ENCODE results near the gene B4GALT5. TPM values are rescaled to one million over a fixed set of nuclear protein-coding genes. Genes with fewer than 3 reads are reported as not detected.

B4GALT5 gene
- total RNA-seq, 1 donor from 2014 or later = 31.0 TPM

GRCh38 chr20:49751397-49751736 is 37.7 kb upstream of the B4GALT5 start:
- intact Hi-C loops (cut with micrococcal nuclease) = no loop called here
- H3K4me3 ChIP-seq = no peak overlapping the region
- no peaks in the 10 kb centered on the region for H3K9me3 ChIP-seq (replicated peaks)
- no peak for TF ChIP-seq CTCF (IDR thresholded peaks at IDR 0.05; ENCODE audit: borderline replicate concordance)
- no peak for DNase-seq
- H3K4me1 ChIP-seq = peaks cover 33% of the 10 kb centered on the region
- H3K27ac ChIP-seq (replicated peaks) = peak overlapping the region; percentile 28
- no peaks in the 10 kb centered on the region for H3K27me3 ChIP-seq (ENCODE audit: low read depth)
- no peaks in the 10 kb centered on the region for H3K36me3 ChIP-seq

DNA sequence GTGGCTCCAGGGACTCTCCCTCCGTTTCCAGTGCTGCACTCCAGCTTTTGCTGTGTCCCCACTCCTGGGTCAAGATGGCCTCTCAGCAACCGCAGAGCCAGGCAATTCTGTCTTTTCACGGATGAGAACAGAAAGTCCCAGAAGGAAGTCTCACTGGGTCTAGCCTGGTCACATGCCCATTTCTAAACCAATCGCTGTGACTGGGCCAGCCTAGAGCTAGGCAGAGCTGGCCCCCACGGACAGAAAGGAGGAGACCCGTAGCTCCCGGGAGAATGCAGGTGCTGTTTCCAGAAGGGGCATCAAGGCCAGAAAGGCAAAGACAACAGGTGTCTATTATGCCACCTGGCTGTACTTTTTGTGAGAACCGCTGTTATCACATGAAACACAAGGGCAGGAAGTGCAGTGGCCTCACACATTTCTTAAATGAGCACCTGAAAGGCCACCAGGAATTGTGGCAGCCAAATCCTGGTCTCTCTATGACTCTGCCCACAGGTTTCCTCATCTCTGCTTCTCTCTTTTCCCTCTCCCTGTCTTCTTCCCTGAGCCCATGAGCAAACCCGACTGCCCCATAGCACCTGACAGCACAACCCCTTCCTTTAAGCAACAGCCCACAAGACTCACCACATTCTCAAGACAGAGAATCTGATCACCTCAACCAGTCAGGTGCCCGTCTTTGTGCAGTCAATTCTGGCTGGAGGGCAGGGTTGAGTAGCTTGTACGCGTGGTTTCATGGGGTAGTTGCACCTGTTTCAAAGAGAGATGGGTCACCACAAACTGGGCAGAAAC is 37.1 kb upstream of the B4GALT5 start:
- Histone ChIP-seq H3K4me3 (no peak overlapping the region), H3K9me3 (replicated peaks) (no peaks in the 10 kb centered on the region), H3K27me3 (ENCODE audit: low read depth) (no peaks in the 10 kb centered on the region), H3K27ac (replicated peaks) (peak overlapping the region; percentile 28), H3K36me3 (no peaks in the 10 kb centered on the region), H3K4me1 (peaks cover 27% of the 10 kb centered on the region)
- TF ChIP-seq CTCF (IDR thresholded peaks at IDR 0.05; ENCODE audit: borderline replicate concordance) = no peak
- DNase-seq = no peak
- intact Hi-C loops (cut with micrococcal nuclease) = no loop called here

GRCh38 chr20:49749625-49750024 is 35.9 kb upstream of the B4GALT5 start:
- peaks cover 27% of the 10 kb centered on the region for H3K4me1 ChIP-seq
- no peaks in the 10 kb centered on the region for H3K27me3 ChIP-seq (ENCODE audit: low read depth)
- TF ChIP-seq CTCF (IDR thresholded peaks at IDR 0.05; ENCODE audit: borderline replicate concordance) = no peak
- H3K27ac ChIP-seq (replicated peaks) = no peak overlapping the region
- intact Hi-C loops (cut with micrococcal nuclease) = no loop called here
- no peaks in the 10 kb centered on the region for H3K9me3 ChIP-seq (replicated peaks)
- no peak for DNase-seq
- no peak overlapping the region for H3K4me3 ChIP-seq
- H3K36me3 ChIP-seq = no peaks in the 10 kb centered on the region

- no peak for TF ChIP-seq CTCF (IDR thresholded peaks at IDR 0.05; ENCODE audit: borderline replicate concordance)
- H3K4me3 ChIP-seq = no peak overlapping the region
- no peaks in the 10 kb centered on the region for H3K36me3 ChIP-seq
- H3K27me3 ChIP-seq (ENCODE audit: low read depth) = no peaks in the 10 kb centered on the region
- H3K27ac ChIP-seq (replicated peaks) = peak overlapping the region; percentile 88
- H3K4me1 ChIP-seq = peaks cover 27% of the 10 kb centered on the region
- H3K9me3 ChIP-seq (replicated peaks) = no peaks in the 10 kb centered on the region
- DNase-seq = no peak
- intact Hi-C loops (cut with micrococcal nuclease) = no loop called here
These were observed 34.8 kb upstream of the B4GALT5 start for GRCh38 chr20:49748525-49748838.

DNA sequence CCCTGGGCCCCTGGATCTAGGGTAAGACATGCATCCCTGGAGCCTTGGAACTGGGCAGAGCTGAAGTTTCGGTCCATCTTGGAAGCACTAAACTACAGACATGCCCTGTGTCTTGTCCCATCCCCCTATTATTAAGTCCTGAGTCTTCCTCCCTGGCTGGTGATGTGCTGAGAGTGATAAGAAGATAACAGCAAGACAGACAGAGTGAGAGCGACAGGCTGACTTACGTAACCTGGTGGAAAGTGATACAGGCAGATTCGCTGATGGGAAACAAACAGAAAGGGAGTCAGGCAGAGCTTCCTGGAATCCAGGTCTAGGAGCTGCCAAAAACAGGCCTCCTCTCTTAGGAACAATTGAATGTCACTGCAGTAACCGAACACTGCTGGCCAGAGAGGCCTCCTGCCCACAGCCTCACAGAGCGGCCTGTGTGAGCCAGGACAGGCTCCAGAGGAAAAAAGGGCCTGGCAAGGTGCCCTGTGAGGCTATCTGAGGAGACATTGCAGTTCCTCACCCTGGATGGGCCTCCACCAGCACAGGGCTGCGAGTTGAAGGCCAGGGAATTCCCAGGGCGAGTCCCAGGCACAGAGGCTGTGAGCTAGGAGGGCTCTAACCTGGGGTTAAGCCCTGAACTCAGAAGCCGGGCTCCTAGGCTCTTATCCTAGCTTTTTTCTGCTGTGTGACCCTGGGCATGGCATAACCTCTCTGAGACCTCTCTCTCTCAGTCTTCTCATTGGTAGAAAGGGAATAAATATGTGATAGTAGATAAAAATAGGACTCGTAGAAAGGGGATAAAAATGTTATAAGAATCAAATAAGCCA is 34.2 kb upstream of the B4GALT5 start:
- intact Hi-C loops (cut with micrococcal nuclease) = no loop called here

More for the DNA sequence above, 34.2 kb upstream of the B4GALT5 start:
- Histone ChIP-seq H3K27me3 (ENCODE audit: low read depth) (no peaks in the 10 kb centered on the region), H3K36me3 (no peaks in the 10 kb centered on the region), H3K27ac (replicated peaks) (peak overlapping the region; percentile 88), H3K4me3 (no peak overlapping the region), H3K4me1 (peaks cover 27% of the 10 kb centered on the region), H3K9me3 (replicated peaks) (no peaks in the 10 kb centered on the region)
- DNase-seq = peak; percentile 93
- no peak for TF ChIP-seq CTCF (IDR thresholded peaks at IDR 0.05; ENCODE audit: borderline replicate concordance)
